HCT116 (cell line): ENCODE results near the gene CAPN2. TPM values are rescaled to one million over a fixed set of nuclear protein-coding genes. Genes with fewer than 3 reads are reported as not detected.

ENCODE experiments used
- ATAC-seq: fragments of 200-7000 bp; cut with Tn5 transposase; 2 replicates; pipeline ENCODE4 v1.9.1; 2020; ENCODE audit warnings: mild to moderate bottlenecking, moderate library complexity
- BruUV-seq: library from RNA; stranded (reverse); fragments of 400-500 nt; replicated peaks from 2 replicates; lab custom pipeline; 2021; lab: Mats Ljungman, UMichigan
- CTCF ChIA-PET: fragments of 300-600 bp; sonication (Branson Sonifier 250); formaldehyde crosslinking; loops from one replicate; lab custom pipeline; 2021; ENCODE audit warnings: antibody characterized with exemption; lab: Charles Lee
- POLR2A ChIA-PET: fragments of 300-600, 350-600 bp; sonication (Branson Sonifier 250); formaldehyde crosslinking; loops from one replicate; lab custom pipeline; 2021; ENCODE audit warnings: antibody characterized with exemption; lab: Charles Lee
- RAD21 ChIA-PET, 2 experiments: fragments of 300-600 bp; sonication (Branson Sonifier 250); formaldehyde crosslinking; loops; one replicate each; lab custom pipeline; 2023; ENCODE audit warnings: low total read pairs in 2 of 2; ENCODE audit not compliant: uncharacterized antibody in 2 of 2, unreplicated experiment in 2 of 2, low non-redundant PET in 1 of 2; lab: Charles Lee
- DNase-seq: peaks from one replicate; pipeline ENCODE4 v3.0.0-alpha.2; 2010; ENCODE audit warnings: low read depth, low spot score
- H2AFZ ChIP-seq: fragments of 200-600 bp; shearing (Covaris generic), sonication (generic); 2 replicates; pipeline ENCODE4 v1.6.1; 2017; ENCODE audit warnings: low read depth, mixed run types, mixed read lengths, antibody characterized with exemption, low read length; ENCODE audit not compliant: poor library complexity, severe bottlenecking
- H3K27ac ChIP-seq: 2 replicates; pipeline ENCODE4 v1.5.1; 2012; ENCODE audit warnings: low read depth, low read length
- H3K27me3 ChIP-seq: fragments of 200-600 bp; sonication (generic); 2 replicates; pipeline ENCODE4 v1.6.1; 2016; ENCODE audit warnings: mixed run types, low read length, mixed read lengths; ENCODE audit not compliant: insufficient read depth
- H3K36me3 ChIP-seq, 2 experiments: fragments of 200-500 bp in 1 of 2; fragments of 200-600 bp in 1 of 2; sonication (Bioruptor generic) in 1 of 2; sonication (generic) in 1 of 2; 2 replicates each; pipeline versions ENCODE4 v1.5.1 to v1.6.1; 2014 to 2016; ENCODE audit warnings: low read length in 2 of 2, inconsistent platforms in 1 of 2, mixed read lengths in 1 of 2, mixed run types in 1 of 2; ENCODE audit not compliant: insufficient read depth in 2 of 2, control insufficient read depth in 1 of 2
- H3K4me1 ChIP-seq, 2 experiments: fragments of 200-600 bp in 1 of 2; sonication (generic) in 1 of 2; 2 replicates each; pipeline versions ENCODE4 v1.5.1 to v1.6.1; 2012 to 2017; ENCODE audit warnings: low read length in 2 of 2, inconsistent platforms in 1 of 2, mild to moderate bottlenecking in 1 of 2, mixed read lengths in 1 of 2, mixed run types in 1 of 2, moderate library complexity in 1 of 2; ENCODE audit not compliant: insufficient read depth in 2 of 2, control insufficient read depth in 1 of 2
- H3K4me2 ChIP-seq: fragments of 200-600 bp; sonication (generic); 2 replicates; pipeline ENCODE4 v1.6.1; 2017; ENCODE audit warnings: mixed run types, low read length, mixed read lengths
- H3K4me3 ChIP-seq, 2 experiments: fragments of 200-600 bp in 1 of 2; sonication (generic) in 1 of 2; replicated peaks in 1 of 2; 2 replicates each; pipeline ENCODE4 v1.5.1; 2011 to 2016; ENCODE audit warnings: low read length in 2 of 2, control low read depth in 1 of 2, low read depth in 1 of 2, mild to moderate bottlenecking in 1 of 2, mixed read lengths in 1 of 2, mixed run types in 1 of 2
- H3K79me2 ChIP-seq: fragments of 200-600 bp; sonication (generic); 2 replicates; pipeline ENCODE4 v1.6.1; 2017; ENCODE audit warnings: mild to moderate bottlenecking, mixed run types, low read length, moderate library complexity, mixed read lengths; ENCODE audit not compliant: insufficient read depth
- H3K9ac ChIP-seq: fragments of 200-600 bp; sonication (generic); 2 replicates; pipeline ENCODE4 v1.6.1; 2016; ENCODE audit warnings: low read length, mixed read lengths
- H3K9me2 ChIP-seq: fragments of 200-600 bp; sonication (generic), shearing (Covaris generic); 2 replicates; pipeline ENCODE4 v1.6.1; 2017; ENCODE audit warnings: mixed run types, mild to moderate bottlenecking, moderate library complexity; ENCODE audit not compliant: insufficient read depth
- H3K9me3 ChIP-seq, 2 experiments: fragments of 200-500 bp in 1 of 2; fragments of 200-600 bp in 1 of 2; sonication (Bioruptor generic) in 1 of 2; sonication (generic) in 1 of 2; 2 replicates each; pipeline ENCODE4 v1.6.1; 2014 to 2017; ENCODE audit warnings: low read length in 2 of 2, mixed read lengths in 2 of 2, inconsistent platforms in 1 of 2, low read depth in 1 of 2, mild to moderate bottlenecking in 1 of 2, mixed run types in 1 of 2, moderate library complexity in 1 of 2; ENCODE audit not compliant: control insufficient read depth in 1 of 2, insufficient read depth in 1 of 2
- H4K20me1 ChIP-seq: fragments of 200-600 bp; sonication (generic), shearing (Covaris generic); 2 replicates; pipeline ENCODE4 v1.6.1; 2017; ENCODE audit warnings: mixed run types, mild to moderate bottlenecking, moderate library complexity; ENCODE audit not compliant: insufficient read depth
- ATF3 ChIP-seq: IDR thresholded peaks from 2 replicates; pipeline ENCODE4 v1.6.1; 2012
- CBX3 ChIP-seq: IDR thresholded peaks from 2 replicates; pipeline ENCODE4 v1.6.1; 2012; ENCODE audit warnings: low read depth
- EGR1 ChIP-seq: IDR thresholded peaks from 2 replicates; pipeline ENCODE4 v1.6.1; 2012; ENCODE audit warnings: low read depth
- JUND ChIP-seq: IDR thresholded peaks from 2 replicates; pipeline ENCODE4 v1.6.1; 2012
- REST ChIP-seq: IDR thresholded peaks from 2 replicates; pipeline ENCODE4 v1.6.1; 2012; ENCODE audit warnings: low read depth
- SIN3A ChIP-seq: IDR thresholded peaks from 2 replicates; pipeline ENCODE4 v1.6.1; 2012; ENCODE audit warnings: low read depth
- SP1 ChIP-seq: IDR thresholded peaks from 2 replicates; pipeline ENCODE4 v1.6.1; 2012; ENCODE audit warnings: low read depth
- TCF7L2 ChIP-seq: IDR thresholded peaks from 2 replicates; pipeline ENCODE4 v1.7.0; 2011; ENCODE audit warnings: borderline replicate concordance, inconsistent platforms; ENCODE audit not compliant: insufficient read depth, insufficient read length; ENCODE audit errors: extremely low read depth
- YY1 ChIP-seq: IDR thresholded peaks from 2 replicates; pipeline ENCODE4 v1.6.1; 2011; ENCODE audit warnings: low read length, low read depth, moderate library complexity, mild to moderate bottlenecking; ENCODE audit not compliant: insufficient replicate concordance; ENCODE audit errors: extremely low read depth
- ZFX ChIP-seq: fragments of 450-650 bp; IDR thresholded peaks from 2 replicates; pipeline ENCODE4 v1.6.1; 2017
- ZNF274 ChIP-seq: fragments of 200-500 bp; sonication (Bioruptor generic); IDR thresholded peaks from 2 replicates; pipeline ENCODE4 v1.6.1; 2014; ENCODE audit warnings: mild to moderate bottlenecking, low read depth, low read length, inconsistent platforms
- intact Hi-C: fragments of 100-400 bp; cut with micrococcal nuclease; formaldehyde crosslinking; loops from 2 replicates; pipeline ENCODE4 v1.10.0; 2022
- total RNA-seq: library from RNA; stranded (reverse); gene quantifications from one replicate; pipeline ENCODE4 v1.2.1, GENCODE V29; 2021; ENCODE audit not compliant: unreplicated experiment
- TF ChIP-seq, protein P1 (sequence below): IDR thresholded peaks from 2 replicates; pipeline ENCODE4 v1.6.1; 2012

CAPN2 gene
- total RNA-seq, 1 experiment from 2014 or later, result 173 TPM

DNA sequence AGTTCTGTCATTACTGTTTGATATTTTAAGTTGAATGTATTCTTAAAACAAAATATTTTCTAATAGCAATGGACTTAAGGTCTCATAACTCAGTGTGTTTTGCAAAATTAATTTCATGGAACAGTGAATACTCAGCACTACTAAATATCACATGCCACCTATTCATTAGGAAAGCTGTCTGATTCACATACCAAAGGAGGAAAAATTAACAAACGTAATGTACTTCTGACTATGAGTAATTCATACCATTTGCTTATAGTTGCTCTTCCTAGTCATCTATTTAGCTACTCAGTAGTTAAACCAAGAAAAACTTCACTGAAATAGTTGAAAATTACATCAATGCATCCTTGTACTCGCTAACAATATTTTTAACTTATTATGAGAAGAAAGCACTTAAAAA is 98.2 kb downstream of the CAPN2 start:
- ChIA-PET CTCF (interaction anchor here (1.6 kb wide), 1 partner anchor 240 kb away, joined by 9 read pairs; no protein-coding TSS in a partner anchor), RAD21 (no interaction called here), POLR2A (no interaction called here)
- no peaks in the 10 kb centered on the region for H3K9me3 ChIP-seq
- no peak for DNase-seq
- H4K20me1 ChIP-seq, result peaks cover 6% of the 10 kb centered on the region; the same call in 1 of the 2 replicates
- no peak for ATAC-seq
- no peak overlapping the region for H3K4me3 ChIP-seq
- no TSS peak for BruUV-seq
- H3K27me3 ChIP-seq, result no peaks in the 10 kb centered on the region
- H3K9ac ChIP-seq, result no peak overlapping the region
- H3K4me2 ChIP-seq, result peak overlapping the region; percentile 43; the same call in 1 of the 2 replicates
- H3K79me2 ChIP-seq, result peaks cover 15% of the 10 kb centered on the region; the same call in 1 of the 2 replicates
- no peak overlapping the region for H2AFZ ChIP-seq
- no peak for TF ChIP-seq ZFX
- TF ChIP-seq TCF7L2, result no peak
- TF ChIP-seq JUND, result no peak
- TF ChIP-seq EGR1, result no peak
- TF ChIP-seq REST, result no peak
- no peak for TF ChIP-seq CBX3
- TF ChIP-seq, protein P1, sequence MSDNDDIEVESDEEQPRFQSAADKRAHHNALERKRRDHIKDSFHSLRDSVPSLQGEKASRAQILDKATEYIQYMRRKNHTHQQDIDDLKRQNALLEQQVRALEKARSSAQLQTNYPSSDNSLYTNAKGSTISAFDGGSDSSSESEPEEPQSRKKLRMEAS, result no peak
- TF ChIP-seq YY1, result no peak
- TF ChIP-seq SIN3A, result no peak
- TF ChIP-seq ZNF274, result no peak
- TF ChIP-seq SP1, result no peak
- TF ChIP-seq ATF3, result no peak
- intact Hi-C loops, result loop anchor here (10.0 kb wide), 1 partner anchor 524 kb away; the partner anchor contains the start of gene NVL
- H3K27ac ChIP-seq, result no peak overlapping the region
- peaks cover 5 to 6% of the 10 kb centered on the region in 2 experiments; a peak in 2 of 4 replicates for H3K36me3 ChIP-seq
- no peaks in the 10 kb centered on the region for H3K9me2 ChIP-seq
- H3K4me1 ChIP-seq, result peaks cover 0 to 18% of the 10 kb centered on the region in 2 experiments; a peak in 2 of 4 replicates
